HG03159 (cell line): Measurements from ENCODE around the gene VSTM2L.
"Not testable (repeated sequence)": the region's sequence is repeated elsewhere in the genome, so short reads cannot be mapped to it uniquely, and the experiment has no call there.

Experiments
- ATAC-seq: cut with Tn5 transposase; IDR thresholded peaks from one replicate; pipeline ENCODE4 v1.9.1; 2021; ENCODE audit warnings: mild to moderate bottlenecking, moderate library complexity; ENCODE audit not compliant: unreplicated experiment

VSTM2L gene

DNA sequence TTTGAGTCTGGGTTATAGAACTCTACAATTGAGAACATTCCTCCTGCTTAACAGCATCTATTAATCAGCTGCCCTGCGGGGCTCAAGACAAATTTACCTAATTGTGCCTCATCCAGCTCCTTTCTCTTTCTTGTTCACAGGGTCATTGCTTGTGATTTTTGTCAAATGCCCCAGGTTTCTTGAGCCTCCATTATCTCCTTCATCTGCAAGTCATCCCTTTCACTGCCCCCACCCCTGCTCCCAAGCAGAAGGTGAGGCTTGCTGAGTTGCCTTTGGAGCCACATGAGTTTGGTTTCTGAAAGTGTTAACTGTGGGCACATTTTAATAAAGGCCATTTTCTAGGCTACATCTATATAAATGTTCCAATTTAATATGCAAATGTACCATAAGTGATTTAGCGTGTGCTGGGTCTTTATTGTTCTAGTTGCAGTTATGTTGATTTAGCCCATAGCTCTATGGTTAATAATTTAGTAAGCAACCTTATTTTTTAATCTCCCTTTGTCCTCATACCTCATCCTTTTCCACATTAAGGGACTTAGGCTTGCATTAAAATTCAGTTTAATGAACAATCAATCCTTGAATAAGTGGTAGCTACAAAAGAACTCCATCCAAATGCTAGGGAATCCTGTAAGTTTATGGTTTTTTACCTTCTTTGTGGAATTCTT, 56.1 kb downstream of the VSTM2L start:
- no peak for ATAC-seq

DNA sequence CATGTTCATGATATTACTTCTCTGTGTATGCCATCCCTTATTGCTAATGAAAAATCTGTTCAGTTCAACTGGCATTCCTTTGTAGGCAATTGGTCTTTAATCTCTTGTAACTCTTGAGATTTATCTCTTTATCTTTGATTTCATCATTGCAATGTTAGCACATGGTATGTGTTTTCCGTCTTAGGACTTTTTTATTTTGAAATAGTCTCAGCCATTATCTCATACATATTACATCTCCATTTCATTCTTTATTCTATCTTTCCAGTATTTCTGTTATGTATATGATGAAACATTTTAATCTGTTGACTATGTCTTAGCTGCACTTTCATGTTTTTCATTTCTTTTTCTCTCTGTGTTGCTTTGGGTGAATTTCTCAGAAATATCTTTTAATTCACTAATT, 58.1 kb downstream of the VSTM2L start:
- no peak for ATAC-seq

DNA sequence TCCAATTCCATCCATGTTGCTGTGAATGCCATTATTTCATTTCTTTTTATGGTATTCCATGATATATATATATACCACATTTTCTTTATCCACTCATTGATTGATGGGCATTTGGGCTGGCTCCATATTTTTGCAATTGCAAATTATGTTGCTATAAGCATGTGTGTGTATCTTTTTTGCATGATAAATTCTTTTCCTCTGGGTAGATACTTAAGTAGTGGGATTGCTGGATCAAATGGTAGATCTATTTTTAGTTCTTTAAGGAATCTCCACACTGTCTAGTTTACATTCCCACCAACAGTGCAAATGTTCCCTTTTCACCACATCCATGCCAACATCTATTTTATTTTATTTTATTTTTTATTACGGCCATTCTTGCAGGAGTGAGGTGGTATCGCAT, 60.6 kb downstream of the VSTM2L start:
- ATAC-seq = not testable (repeated sequence)

GRCh38 chr20:37968841-37969401, 66.0 kb downstream of the VSTM2L start:
- no peak for ATAC-seq

DNA sequence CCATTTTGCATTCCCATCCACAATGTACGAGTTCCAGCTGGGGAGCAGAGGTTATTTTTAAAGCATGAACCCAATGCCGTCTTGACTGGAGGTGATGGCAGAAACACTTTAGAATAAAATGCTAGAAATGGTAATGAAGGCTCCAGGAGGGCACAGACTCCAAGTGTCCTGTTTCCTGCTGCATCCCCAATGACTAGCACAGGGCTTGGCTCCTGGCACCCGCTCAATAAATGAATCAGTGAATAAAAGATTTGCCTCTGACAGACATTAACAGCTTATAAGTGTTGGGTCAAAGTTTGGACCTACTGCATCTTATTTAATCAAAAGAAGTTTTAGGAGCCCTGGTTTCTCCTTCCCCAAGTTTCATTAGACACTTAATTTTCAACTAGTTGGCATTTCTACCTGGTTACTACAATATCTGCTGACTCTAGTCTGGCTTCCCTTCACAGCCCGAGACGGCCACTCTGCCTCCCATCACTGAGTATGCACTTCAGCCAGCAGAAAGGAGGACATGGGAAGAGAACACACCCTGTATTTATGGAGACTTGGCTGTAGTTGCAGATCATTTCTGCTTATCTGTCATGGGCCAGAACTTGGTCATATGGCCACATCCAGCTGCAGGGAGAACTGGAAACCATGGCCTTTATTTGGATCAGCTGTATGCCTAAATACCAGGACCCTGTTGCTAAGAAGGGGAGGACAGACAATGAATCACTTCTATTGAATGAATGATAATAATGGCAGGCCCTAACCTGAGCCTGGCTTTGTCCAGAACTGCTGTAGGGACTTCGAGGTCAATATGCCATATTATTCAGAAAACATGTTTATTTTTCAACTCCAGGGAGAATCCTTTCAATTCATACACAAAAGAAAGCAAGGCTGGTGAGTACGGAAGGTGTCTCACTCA, 67.3 kb downstream of the VSTM2L start:
- no peak for ATAC-seq

DNA sequence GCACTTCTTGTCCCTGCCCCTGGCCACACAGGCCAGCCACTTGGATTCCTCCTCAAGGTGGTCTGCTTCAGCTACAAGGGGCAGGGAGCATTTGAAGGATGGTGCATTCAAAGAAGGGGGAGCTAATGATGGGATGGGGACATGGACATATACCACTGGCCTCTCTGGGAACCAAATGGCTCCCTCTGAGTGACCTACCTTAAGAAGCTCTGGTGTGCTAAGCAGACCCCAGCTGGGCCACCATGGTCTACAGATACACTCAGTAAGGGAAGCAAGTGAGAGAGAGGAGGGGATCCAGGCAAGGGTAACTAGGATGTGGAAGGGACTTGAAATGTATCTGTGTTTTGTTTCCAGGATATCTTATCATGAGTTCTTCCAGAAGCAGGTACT, 67.9 kb downstream of the VSTM2L start:
- ATAC-seq = no peak

DNA sequence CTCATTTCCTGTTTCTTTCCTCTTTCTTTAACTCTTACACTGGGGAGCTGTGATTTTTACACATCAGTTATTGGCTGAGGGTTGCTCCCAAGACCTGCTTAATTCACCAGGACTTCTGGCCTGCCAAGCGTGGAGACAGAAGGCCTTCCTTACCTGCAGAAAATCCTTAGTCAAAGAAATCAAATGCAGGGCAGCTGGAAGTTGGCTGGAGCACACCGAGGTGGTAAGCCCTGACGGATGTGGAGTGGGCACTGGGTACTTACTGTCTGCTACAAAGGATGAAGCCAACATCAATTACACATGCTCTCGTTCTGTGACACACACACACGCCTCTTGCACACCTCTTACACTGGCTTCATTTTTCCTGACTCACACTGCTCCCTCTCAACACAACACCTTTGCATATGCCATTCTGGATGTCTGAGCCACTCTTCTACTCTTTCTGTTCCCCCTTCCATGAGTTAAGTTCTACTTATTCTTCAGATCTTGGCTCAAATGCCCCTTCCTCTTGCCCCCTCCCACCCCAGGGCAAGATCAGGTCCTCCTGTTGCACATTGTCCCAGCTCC, 68.7 kb downstream of the VSTM2L start:
- no peak for ATAC-seq

DNA sequence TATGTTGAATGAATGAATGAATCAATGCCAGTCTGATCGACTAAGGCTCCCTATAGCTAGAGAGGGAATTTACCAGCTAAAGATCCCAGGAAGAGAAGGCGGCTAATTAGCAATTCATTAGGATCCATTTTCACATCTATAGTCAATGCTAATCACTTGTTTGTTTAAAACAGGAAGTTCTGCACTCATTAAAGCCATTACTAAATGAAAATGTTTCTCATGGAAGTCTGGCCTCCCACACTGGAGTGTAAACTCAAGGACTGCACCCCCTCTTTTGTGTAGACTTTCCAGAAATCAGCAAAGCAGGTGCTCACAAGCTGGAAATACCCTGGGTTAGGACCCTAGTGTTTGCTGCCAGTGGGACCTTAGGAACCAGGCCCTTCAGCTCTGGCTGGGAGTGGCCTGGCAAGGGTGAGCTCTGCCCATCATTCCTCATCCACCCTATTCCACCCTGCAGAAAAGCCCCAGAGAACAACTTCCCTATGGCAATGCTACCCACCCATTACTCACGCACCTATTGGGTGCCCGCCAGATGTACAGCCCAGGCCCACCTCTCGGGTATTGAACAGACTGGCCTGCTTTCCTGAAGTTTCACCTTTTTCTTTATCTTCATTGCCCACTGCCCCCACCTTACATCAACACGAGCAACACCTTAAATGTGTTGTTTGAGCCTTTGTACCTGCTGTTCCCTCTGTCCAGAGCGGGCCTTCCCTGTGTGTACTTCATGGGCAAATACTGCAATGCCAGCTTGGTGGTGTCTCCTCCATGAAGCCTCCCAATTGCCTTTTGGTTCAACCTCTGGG, 69.5 kb downstream of the VSTM2L start:
- ATAC-seq = no peak

GRCh38 chr20:37973059-37973910, 70.4 kb downstream of the VSTM2L start:
- ATAC-seq = no peak

DNA sequence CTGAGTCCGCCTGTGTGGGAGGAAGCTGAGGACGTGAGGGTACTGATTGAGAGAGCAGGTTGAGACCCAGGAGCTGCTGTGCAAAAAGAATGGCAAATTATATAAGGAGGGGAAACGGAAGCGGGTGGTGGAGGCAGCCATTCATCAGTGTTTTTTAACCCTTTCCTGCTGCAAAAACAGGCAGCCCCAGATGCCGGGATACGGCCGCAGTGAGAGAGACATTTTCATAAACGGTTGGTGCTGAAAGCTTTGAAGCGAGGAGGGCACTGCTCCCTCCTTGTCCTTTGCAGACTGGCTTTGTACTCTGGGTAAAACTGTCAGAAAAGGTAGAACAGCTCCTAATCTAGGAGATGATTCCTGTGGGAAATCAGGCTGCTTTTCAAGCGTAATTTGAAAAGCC, 74.0 kb downstream of the VSTM2L start:
- ATAC-seq = no peak

DNA sequence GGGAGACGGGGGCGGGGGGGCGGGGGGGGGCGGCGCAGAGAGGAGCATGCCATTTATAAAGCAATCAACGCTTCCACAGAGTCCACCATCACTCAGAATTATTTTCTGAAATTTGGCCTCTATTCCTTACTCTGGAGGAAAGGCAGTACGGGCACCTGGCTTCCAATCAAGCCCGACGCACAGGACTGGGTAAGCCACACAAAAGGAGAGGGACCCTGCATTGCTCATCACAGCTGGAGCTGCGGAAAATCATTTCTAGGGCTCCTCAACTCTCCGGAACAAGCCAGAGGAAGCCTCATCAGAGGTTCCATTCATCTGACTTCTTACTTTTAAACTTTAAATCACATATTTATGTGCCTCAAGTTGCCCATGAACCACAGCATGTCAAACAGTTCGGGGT, 74.4 kb downstream of the VSTM2L start:
- ATAC-seq = no peak

- ATAC-seq = no peak
Measured at GRCh38 chr20:37977786-37978185, 74.9 kb downstream of the VSTM2L start.

DNA sequence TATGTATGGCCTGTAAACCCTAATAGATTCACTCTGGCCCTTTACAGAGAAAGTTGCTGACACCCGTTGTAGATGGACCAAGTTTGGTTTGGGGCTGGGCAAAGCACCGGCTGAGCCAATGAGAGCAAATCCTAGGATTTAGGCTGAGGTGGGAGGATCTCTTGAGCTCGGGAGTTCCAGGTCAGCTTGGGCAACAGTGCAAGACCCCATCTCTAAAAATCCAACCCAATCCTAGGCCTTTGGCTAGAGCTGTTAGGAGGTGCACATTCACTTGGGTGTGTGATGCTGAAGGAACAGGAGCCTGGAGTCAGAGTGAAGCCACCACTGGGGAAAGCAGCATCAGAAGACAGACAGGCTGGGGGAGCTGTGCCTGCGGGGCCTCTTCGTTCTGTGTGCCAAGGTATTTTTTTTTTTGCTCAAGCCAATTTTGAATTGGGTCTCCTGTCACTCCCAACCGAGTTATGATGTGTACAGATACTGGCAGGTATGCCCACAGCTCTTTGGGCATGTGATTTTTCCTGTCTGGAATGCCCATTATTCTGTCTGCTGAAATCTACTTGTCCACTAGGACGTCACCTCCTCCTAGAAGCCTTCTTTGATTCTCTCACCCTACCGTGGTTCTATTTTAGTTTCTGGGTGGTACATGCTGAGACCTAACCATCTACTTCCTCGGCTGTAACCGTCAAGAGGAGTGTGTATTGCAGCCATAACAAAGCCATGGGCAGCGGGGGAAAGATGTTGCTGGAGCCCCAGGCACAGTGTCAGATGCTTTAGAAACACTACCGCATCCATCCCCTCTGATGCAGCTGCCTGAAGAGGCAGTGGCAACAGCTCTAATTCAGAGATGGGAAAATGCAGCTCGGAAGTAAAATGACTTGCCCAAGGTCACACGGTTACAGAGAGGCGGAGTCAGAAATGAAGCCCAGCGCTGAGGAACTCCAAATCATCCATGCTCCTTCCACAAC, 76.4 kb downstream of the VSTM2L start:
- ATAC-seq = no peak

GRCh38 chr20:37980383-37980782, 77.5 kb downstream of the VSTM2L start:
- ATAC-seq = no peak

DNA sequence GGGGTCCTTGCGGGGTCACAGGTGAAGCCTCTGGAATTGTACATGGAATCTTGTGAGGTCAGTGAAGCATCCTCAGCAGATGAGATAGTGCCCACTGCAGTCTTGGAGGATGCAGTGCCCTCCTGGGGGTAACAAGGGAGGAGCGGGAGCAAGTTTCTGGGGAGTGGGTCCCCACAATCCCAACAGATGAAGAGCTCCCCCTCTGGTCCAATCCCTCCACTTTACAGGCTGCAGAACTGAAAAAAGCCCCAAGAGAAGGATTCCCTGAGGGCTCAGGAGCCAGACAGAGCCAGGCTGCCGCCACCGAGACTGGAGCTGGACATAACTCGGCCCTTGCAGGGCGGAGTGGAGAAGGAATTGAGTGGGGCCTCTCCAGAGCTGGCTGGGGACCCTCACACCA, 77.9 kb downstream of the VSTM2L start:
- no peak for ATAC-seq

DNA sequence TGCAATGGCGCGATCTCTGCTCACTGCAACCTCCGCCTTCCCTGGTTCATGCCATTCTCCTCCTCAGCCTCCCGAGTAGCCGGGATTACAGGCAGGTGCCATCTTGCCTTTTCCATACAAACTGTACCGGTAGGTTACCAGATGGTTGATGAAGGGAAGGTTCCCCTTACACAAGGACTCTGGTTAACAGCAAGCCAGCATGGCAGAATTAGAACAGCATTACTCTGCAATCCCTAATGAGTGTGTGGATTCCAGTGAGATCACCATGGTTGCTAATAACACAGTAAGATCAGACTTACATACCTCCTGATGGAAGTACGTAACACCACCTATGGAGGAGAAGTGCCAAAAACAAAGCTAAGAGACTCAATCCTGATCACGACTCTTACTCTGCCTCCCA, 78.6 kb downstream of the VSTM2L start:
- no peak for ATAC-seq

- ATAC-seq = no peak
Measured at GRCh38 chr20:37983286-37983685, 80.4 kb downstream of the VSTM2L start.

DNA sequence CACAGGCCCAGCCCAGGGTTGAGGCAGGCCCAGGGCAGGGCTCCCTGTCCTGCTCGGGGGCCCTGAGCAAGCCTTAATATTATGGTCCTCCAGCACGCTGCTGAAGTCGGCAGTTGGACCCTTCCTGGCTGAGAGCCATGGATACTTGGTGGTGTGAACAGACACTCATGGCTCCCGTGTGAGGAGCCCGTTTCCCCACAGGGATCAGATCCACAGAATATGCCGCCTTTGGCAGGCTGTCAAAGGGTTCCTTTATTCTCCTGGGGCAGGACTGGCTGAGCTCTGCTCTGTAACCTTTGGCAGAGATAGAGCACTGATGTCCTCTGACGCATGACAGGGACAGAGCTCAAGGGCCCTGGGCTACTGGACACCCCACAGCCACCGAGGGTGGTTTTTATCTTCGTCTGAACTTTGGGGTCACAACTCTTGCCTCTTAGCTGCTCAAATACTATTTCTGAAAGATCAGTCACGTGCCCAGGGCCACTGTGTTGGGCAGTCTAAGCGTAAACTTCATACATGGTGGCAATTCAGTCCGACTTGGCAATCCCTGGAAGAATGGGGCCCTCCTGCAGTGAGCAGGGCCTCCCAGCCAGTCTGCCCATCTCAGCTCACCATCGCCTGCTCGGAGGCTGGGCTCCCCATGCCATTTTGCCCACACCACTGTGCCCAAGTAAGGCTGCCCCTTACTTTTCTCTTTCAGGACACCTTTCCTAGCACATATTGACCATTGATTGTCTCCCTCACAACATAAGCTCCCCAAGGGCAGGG, 81.3 kb downstream of the VSTM2L start:
- ATAC-seq = no peak
